Fibroblast of lung (primary cell): Measurements from ENCODE around the gene LBR.

ENCODE experiments used
- CTCF ChIP-seq, 2 donors: IDR thresholded peaks in 1 of 2; conservative IDR thresholded peaks in 1 of 2; 1 replicate in 1 of 2; 2 replicates in 1 of 2; pipeline ENCODE4 v1.5.1; 2011 to 2012; ENCODE audit warnings: low read length in 2 of 2, control low read depth in 1 of 2, inconsistent platforms in 1 of 2, low read depth in 1 of 2, mild to moderate bottlenecking in 1 of 2
- EZH2 ChIP-seq: IDR thresholded peaks from 2 replicates; pipeline ENCODE4 v1.5.1; 2012; ENCODE audit warnings: low read length, control low read depth, mild to moderate bottlenecking; ENCODE audit errors: missing control alignments

DNA sequence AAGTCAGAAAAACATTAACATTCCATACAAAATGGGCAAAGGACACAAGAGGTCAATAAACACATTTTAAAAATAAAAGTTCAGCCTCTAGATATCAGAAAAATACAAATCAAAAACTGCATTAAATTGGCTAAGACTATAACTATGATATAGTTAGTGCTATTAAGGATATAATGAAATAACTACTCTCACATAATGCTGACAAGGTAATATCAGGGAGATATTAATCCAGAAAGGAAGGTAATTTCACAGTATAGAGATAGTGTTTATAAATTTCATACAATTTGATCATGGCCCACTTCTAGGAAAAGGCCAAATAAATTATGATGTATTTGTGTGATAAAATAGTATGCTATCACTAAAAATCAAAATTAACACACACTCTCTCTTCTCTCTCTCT is 61.8 kb downstream of the LBR start:
- TF ChIP-seq CTCF (conservative IDR thresholded peaks at IDR 0.05 in 1 of 2, IDR thresholded peaks at IDR 0.05 in 1 of 2; ENCODE audit: low read depth in 1 of 2, low read length in 2 of 2) (no peak), EZH2 (no peak)
